GM18870 (cell line): ENCODE measurements around the gene GIMAP8.

Source experiments
- ATAC-seq: cut with Tn5 transposase; IDR thresholded peaks from one replicate; pipeline ENCODE4 v1.9.1; 2021; ENCODE audit warnings: moderate library complexity; ENCODE audit not compliant: unreplicated experiment

GIMAP8 gene

GRCh38 chr7:150410680-150411346 lies 39.6 kb upstream of the GIMAP8 start:
- no peak for ATAC-seq

GRCh38 chr7:150411606-150412005 lies 38.8 kb upstream of the GIMAP8 start:
- ATAC-seq, result no peak

- no peak for ATAC-seq
These were observed 38.4 kb upstream of the GIMAP8 start for GRCh38 chr7:150412016-150412415.

GRCh38 chr7:150412518-150413488 lies 37.6 kb upstream of the GIMAP8 start:
- ATAC-seq, result no peak

GRCh38 chr7:150413640-150414081 lies 36.8 kb upstream of the GIMAP8 start:
- no peak for ATAC-seq

- no peak for ATAC-seq
These were observed 35.0 kb upstream of the GIMAP8 start for GRCh38 chr7:150415161-150416153.

GRCh38 chr7:150417239-150417638 lies 33.2 kb upstream of the GIMAP8 start:
- ATAC-seq, result no peak

- no peak for ATAC-seq
These were observed 32.6 kb upstream of the GIMAP8 start for GRCh38 chr7:150417863-150418262.

GRCh38 chr7:150420242-150420641 lies 30.2 kb upstream of the GIMAP8 start:
- ATAC-seq, result no peak

GRCh38 chr7:150420987-150421674 lies 29.3 kb upstream of the GIMAP8 start:
- ATAC-seq, result peak; percentile 95

GRCh38 chr7:150421831-150422230 lies 28.6 kb upstream of the GIMAP8 start:
- ATAC-seq, result no peak

GRCh38 chr7:150425670-150426069 lies 24.8 kb upstream of the GIMAP8 start:
- ATAC-seq, result no peak

GRCh38 chr7:150428671-150429451 lies 21.6 kb upstream of the GIMAP8 start:
- ATAC-seq, result no peak

GRCh38 chr7:150429699-150430098 lies 20.7 kb upstream of the GIMAP8 start:
- no peak for ATAC-seq

- ATAC-seq, result no peak
These were observed 19.9 kb upstream of the GIMAP8 start for GRCh38 chr7:150430465-150431085.

GRCh38 chr7:150431839-150432658 lies 18.4 kb upstream of the GIMAP8 start:
- ATAC-seq, result no peak

- ATAC-seq, result peak; percentile 25
These were observed 17.2 kb upstream of the GIMAP8 start for GRCh38 chr7:150432915-150433892.
